T-helper 1 cell (primary cell): ENCODE results near the gene SPATA45.

Source experiments
- DNase-seq, 5 donors: peaks; one replicate each; pipeline ENCODE4 v3.0.0-alpha.2; 2012 to 2020

The SPATA45 gene

GRCh38 chr1:212828395-212828794, 19.1 kb downstream of the SPATA45 start:
- no peak for DNase-seq

DNA sequence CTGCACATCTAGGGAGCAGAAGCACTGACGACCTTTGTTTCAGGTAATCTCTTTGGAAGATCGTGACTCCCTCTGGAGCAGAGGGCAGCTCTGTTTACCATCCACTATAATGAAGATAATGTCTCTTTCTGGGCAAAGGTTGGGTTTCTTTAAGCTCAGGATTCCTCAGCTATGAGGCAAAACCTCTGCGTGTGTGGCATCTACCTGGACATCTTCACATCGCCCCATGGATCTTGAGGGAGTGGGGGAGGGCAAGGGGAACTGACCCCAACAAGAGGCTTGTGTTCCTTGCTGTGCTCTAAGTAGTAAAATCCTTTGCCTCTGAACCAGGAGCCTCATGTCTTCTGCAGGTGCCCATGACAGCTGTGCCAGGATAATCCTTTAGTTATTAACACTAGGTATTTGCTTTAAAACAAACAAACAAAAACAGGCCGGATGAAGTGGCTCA, 19.6 kb downstream of the SPATA45 start:
- no peak for DNase-seq

DNA sequence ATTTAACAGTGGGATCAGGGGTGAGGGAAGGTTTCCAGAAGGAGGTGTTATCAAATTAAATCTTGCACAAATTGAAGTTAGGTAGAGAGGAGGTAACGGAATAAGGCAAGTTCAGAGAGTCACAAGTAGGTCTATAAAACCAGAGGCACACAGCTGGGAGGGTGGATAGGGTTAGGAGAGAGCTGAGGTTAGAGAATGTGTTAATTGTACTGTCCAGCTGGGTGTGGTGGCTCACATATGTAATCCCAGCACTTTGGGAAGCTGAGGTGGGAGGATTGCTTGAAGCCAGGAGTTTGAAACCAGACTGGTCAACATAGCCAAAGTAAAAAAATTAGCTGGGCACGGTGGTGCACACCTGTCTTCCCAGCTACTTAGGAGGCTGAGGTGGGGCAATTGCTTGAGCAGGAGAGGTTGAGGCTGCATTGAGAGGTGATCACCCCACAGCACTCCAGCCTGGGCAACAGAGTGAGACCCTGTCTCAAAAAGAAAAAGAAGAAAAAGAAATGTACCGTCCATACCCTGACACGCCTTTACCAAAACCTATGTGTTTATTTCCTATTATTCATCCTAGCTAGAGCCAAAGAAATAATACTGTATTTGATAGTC, 20.2 kb downstream of the SPATA45 start:
- DNase-seq = no peak

DNA sequence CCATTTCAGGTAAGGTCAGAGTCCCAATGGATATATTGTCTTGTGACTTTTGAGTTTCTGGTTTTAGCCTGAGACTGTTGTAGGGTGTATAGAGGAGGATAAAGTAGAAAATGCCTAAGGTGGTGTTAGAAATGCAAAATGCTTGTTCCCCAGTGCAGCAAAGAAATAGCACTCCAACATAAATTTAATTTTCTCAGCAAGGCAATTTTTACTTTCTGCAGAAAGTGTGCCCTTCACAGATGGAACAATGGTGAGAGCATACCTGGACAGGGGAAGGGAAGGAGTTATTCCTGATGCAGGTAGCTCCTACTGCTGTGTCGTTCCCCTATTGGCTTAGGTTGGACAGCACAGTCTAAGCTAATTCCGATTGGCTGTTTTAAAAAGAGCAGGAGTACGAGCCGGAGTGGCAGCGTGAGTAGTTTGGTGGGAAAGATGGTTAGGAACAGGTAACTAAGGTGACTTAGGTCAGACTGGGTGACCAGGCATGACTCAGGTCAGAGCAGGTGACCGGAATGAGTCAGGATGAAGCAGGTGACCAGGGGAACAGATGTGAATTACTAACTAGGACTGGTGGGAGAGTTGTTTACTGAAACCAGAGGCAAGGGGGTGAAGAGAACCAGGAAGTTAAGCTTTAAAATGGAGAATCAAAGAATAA, 21.5 kb downstream of the SPATA45 start:
- DNase-seq = no peak

- no peak for DNase-seq
Measured at GRCh38 chr1:212824201-212824600, 23.2 kb downstream of the SPATA45 start.

- DNase-seq = no peak
Measured at GRCh38 chr1:212822956-212823355, 24.5 kb downstream of the SPATA45 start.

GRCh38 chr1:212820969-212821368, 26.5 kb downstream of the SPATA45 start:
- DNase-seq = no peak

DNA sequence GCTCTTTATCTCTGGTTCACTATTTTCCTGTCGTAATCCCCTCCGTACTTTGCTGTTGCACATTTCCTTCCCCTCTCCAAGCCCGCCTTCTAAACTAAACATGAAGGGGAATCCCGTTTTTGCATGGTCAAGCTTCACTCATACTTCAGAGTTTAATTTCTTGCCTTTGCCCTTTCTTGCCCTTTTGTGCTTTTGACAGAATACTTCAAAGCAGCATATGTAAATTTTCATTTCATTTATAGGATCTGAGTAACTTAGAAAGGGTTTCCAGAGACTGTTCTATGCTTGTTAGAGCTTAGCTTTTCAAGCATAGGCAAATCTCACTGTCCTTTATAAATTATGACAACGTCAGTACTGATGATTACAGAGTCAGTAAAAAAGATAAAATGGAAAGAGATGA, 27.7 kb downstream of the SPATA45 start:
- DNase-seq = no peak

DNA sequence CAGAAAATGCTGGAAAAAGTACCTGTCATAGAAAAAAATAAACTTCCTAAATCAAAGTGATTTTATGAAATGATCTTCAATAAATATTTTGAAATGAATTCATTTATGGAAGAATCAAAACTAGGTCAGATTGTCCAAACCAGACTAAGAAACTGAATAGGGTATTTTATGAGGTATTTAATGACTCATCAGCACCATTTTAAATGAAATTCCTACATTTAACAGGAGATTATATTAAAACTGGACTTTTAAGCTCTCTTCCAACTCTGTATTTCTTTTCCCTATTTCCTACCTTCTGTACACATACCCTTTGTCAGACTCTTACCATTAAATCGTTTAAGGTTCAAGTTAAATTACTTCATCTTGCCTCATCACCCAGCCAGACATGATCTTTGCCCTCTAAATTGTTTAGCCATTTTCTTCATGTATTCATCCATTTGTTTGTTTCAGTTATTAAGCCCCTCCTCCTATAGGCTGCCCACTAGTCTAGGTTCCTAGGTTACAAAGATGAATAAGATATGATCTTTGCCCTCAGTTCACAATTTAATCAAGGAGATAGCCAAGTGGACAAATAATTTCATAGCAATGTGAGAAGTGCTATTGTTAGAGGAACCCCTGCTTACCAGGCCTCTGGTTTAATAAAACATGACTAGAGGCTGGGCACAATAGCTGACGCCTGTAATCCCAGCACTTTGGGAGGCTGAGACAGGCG, 30.7 kb downstream of the SPATA45 start:
- no peak for DNase-seq

GRCh38 chr1:212814537-212815334, 32.7 kb downstream of the SPATA45 start:
- DNase-seq = no peak

DNA sequence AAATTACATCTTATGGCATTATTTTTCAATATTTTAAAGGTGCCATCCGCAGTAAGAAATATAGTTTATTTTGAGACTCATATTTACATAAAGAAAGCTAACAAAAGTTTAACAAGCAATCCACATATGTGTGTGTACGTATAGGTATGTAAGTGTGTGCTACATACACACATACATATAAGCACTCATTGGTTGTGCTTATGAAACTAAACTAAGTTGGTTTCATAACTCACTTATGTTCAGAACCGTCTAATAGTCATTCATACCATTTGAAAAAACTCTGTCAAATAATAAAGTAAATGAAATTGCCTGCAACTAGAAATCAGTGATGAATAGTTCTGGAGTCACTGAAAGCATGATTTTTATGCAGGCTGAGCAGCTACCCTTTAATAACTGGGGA, 41.7 kb downstream of the SPATA45 start:
- no peak for DNase-seq

GRCh38 chr1:212797681-212798080, 49.8 kb downstream of the SPATA45 start:
- DNase-seq = no peak

GRCh38 chr1:212794561-212795014, 52.9 kb downstream of the SPATA45 start:
- DNase-seq = peak in 1 of 5 donors; percentile 68

DNA sequence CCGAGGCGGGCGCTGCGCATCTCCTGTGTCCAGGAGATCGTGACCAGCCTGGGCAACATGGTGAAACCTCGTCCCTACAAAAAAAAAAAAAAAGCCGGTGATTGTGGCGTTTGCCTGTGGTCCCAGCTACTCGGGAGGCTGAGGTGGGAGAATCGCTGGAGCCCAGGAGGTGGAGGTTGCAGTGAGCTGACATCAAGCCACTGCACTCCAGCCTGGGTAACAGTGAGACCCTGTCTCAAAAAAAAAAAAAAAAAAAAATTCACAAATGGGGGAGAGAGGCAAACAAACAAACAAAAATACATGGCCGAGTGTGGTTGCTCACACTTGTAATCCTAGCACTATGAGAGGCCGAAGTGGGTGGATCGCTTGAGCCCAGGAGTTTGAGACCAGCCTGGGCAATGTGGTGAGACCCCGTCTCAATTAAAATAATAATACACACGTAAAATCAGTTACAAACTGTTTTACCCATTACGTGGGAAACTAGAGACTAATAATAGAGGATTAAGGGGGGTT, 55.0 kb downstream of the SPATA45 start:
- DNase-seq = no peak

GRCh38 chr1:212791676-212792395, 55.6 kb downstream of the SPATA45 start, which contains the start of the genes NSL1 and TATDN3:
Gene NSL1, minus strand, starts transcription at chr1:212791777. Its CDS starts 14 bp downstream, at chr1:212791763.
Gene TATDN3, plus strand, starts transcription at chr1:212791894. Its CDS starts 28 bp downstream, at chr1:212791922.
- peak; percentile 76 to 91 (median 84) for DNase-seq

DNA sequence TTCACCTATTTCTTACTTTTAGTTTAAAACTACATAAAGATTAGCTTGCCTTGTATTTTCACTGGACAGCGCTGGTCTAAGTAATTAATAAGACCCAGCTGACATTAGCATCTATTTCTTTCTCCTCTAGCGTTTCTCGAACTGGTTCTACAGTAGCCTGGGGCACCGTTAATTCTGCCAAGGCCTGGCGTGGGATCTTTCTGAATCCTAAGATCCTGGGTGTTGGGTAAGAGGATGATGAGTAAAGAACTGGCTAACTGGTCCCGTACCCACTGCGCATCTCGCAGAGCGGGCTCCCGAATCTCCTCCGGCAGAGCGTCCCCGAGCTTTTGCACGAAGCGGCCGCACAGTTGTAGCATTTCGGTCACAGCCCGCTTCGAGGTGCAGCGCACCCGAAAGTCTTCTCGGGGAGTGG, 56.2 kb downstream of the SPATA45 start:
- no peak for DNase-seq

DNA sequence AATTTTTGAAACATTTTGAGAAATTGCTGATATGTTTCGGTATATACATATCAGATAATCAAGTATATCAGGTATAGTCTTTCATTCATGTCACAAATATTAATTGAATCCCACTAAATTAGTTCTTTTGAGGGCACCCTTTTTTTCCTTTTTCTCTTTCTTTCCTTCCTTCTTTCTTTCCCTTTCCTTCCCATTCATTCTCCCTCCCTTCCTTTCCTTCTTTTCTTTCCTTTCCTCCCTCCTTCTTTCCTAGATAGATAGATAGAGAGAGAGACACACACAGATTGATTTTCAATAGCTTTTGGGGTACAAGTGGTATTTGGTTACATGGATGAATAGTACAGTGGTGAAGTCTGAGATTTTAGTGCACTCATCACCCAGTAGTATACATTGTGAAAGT, 61.6 kb downstream of the SPATA45 start:
- no peak for DNase-seq

DNA sequence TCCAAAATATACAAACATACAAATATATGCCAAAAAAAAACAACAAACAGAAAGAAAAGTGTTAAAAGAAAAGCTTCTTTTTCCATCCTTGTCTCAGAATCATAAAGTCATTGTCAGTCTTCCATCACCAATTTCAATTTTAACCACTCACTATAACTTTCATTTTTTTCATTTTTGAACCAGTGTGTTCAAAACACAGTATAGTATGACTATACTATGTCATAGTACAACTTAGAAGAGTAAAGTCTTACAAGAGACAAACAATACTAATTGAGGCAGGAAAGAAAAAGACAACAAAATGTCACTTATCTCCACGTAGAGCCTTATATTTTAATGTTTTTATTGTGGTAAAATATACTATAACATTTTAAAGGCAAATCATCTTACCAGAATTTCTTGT, 63.5 kb downstream of the SPATA45 start:
- DNase-seq = no peak

DNA sequence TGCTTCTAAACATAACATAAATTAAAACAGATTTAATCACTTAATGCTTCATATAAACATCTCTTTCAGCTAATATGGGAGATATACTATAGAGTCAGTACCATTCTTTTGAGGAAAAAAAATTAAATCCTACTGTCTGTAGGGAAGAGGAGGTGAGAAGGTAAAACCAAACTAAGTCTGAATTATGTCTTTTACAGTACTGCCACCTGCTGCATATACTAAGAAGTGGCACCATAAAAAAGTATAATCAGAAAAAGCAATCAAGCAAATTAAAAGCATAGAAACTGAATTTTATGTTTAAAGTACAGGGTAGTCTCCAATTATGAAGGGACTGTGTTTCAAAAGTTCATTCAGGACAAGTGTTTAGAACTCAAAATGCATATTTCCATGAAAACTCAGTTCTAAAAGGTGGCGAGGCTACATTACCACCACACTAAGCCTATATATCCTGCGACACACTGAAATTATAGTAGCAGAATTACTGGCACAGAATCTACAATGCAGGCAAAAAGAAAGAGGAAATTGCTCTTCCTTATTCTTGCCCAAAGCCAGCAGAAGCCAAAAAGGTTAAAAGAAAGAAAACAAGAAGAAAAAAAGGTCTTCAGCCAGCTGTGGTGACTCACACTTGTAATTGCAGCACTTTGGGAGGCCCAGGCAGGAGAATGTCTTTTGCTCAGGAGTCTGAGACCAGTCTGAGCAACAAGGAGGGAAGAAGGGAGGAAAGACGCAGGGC, 64.9 kb downstream of the SPATA45 start:
- DNase-seq = peak in 1 of 5 donors; percentile 33

- DNase-seq = no peak
Measured at GRCh38 chr1:212781225-212781624, 66.2 kb downstream of the SPATA45 start.

DNA sequence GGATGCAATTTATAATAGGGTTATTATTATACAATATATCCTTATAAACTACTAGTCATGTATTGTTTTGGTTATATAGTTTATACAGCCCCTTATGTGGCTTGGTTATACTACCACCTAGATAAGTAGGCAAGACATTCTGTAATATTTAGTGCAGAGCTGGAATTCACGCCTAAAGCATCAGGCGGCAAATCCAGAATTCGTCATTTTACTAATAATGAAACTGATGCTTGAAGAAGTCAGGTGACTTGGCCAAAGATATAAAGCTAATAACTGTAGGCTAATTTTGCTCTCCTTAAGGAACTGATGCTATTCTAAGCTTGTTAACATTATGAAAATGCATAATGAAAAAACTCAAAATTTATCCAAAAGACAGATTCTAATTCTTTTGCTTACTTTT, 66.7 kb downstream of the SPATA45 start:
- DNase-seq = no peak
